Fibroblast of upper back skin (primary cell): Measurements from ENCODE around the gene KRTAP5-1.

ENCODE experiments used
- DNase-seq: peaks from one replicate; pipeline ENCODE4 v3.0.0-alpha.2; 2013

Gene KRTAP5-1

GRCh38 chr11:1540074-1540473 lies 45.0 kb downstream of the KRTAP5-1 start:
- no peak for DNase-seq

- DNase-seq, result no peak
These were observed 46.9 kb downstream of the KRTAP5-1 start for GRCh38 chr11:1538153-1538552.

GRCh38 chr11:1536065-1536843 lies 48.8 kb downstream of the KRTAP5-1 start:
- no peak for DNase-seq

DNA sequence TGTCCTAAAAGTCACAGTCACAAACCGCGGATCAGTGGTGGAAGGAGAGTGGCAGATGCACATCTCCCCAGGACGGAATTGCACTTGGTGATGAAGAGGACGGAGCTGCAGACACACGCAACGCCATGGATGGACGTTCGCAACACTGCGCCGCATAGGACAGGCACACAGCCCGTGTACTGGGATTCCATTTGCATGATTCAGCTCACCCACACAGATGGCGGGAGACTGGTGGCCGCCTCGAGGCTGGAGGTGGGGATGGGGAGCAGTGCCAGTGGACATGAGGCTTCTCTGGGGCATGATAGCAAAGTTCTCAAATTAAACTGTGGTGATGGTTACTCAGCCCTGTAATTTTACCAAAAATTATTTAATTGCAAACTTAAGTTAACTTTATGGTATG lies 50.4 kb downstream of the KRTAP5-1 start:
- DNase-seq, result no peak
